IMR-90 (cell line): Measurements from ENCODE around the gene STK10. TPM values are rescaled to one million over a fixed set of nuclear protein-coding genes. Genes with fewer than 3 reads are reported as not detected.

Source experiments
- ATAC-seq: fragments of 200-7000 bp; cut with Tn5 transposase; 2 replicates; pipeline ENCODE4 v1.9.1; 2020; ENCODE audit warnings: low read depth, mild to moderate bottlenecking, moderate library complexity
- BruUV-seq: library from RNA; stranded (reverse); fragments of 400-500 nt; replicated peaks from 2 replicates; lab custom pipeline; 2021; lab: Mats Ljungman, UMichigan
- CTCF ChIA-PET: fragments of 300-600 bp; formaldehyde crosslinking; extraction: SDS; loops from one replicate; lab custom pipeline; 2021; ENCODE audit warnings: antibody characterized with exemption; lab: Yijun Ruan, JAX
- POLR2A ChIA-PET: fragments of 300-600 bp; sonication (Branson Sonifier 250); formaldehyde crosslinking; loops from one replicate; lab custom pipeline; 2022; ENCODE audit warnings: antibody characterized with exemption; ENCODE audit not compliant: unreplicated experiment; lab: Charles Lee
- DNase-seq: peaks from one replicate; pipeline ENCODE4 v3.0.0; 2013
- H2AFZ ChIP-seq: replicated peaks from 2 replicates; pipeline ENCODE3; 2013; ENCODE audit warnings: low read length, mild to moderate bottlenecking; ENCODE audit not compliant: poor library complexity
- H2AK5ac ChIP-seq: 2 replicates; pipeline ENCODE4 v1.6.1; 2013; ENCODE audit warnings: low read depth, low read length, inconsistent platforms
- H2AK9ac ChIP-seq: replicated peaks from 2 replicates; pipeline ENCODE3; 2013; ENCODE audit warnings: mild to moderate bottlenecking, low read depth, low read length, moderate library complexity; ENCODE audit not compliant: poor library complexity
- H2BK120ac ChIP-seq: 2 replicates; pipeline ENCODE4 v1.6.1; 2013; ENCODE audit warnings: low read depth, low read length, inconsistent platforms
- H2BK15ac ChIP-seq: 3 replicates; pipeline ENCODE4 v1.6.1; 2013; ENCODE audit warnings: low read depth, low read length, inconsistent platforms
- H2BK20ac ChIP-seq: 2 replicates; pipeline ENCODE4 v1.6.1; 2013; ENCODE audit warnings: low read depth, mild to moderate bottlenecking, inconsistent platforms, low read length, moderate library complexity
- H2BK5ac ChIP-seq: 2 replicates; pipeline ENCODE4 v1.6.1; 2013; ENCODE audit warnings: mild to moderate bottlenecking, low read depth, low read length, inconsistent platforms; ENCODE audit not compliant: poor library complexity, severe bottlenecking
- H3K14ac ChIP-seq: replicated peaks from 2 replicates; pipeline ENCODE4 v1.6.1; 2013; ENCODE audit warnings: low read depth, low read length, inconsistent platforms
- H3K18ac ChIP-seq: 2 replicates; pipeline ENCODE4 v1.6.1; 2013; ENCODE audit warnings: low read depth, low read length, control low read depth
- H3K23ac ChIP-seq: 2 replicates; pipeline ENCODE4 v1.6.1; 2013; ENCODE audit warnings: low read depth, low read length, inconsistent platforms
- H3K27ac ChIP-seq: 2 replicates; pipeline ENCODE4 v1.5.1; 2013; ENCODE audit warnings: mild to moderate bottlenecking, control low read depth, low read length; ENCODE audit not compliant: insufficient read depth
- H3K27me3 ChIP-seq: 2 replicates; pipeline ENCODE4 v1.6.1; 2013; ENCODE audit warnings: low read length; ENCODE audit not compliant: control insufficient read depth, insufficient read depth
- H3K36me3 ChIP-seq: 2 replicates; pipeline ENCODE4 v1.6.1; 2013; ENCODE audit warnings: low read length, mixed read lengths; ENCODE audit not compliant: control insufficient read depth, insufficient read depth
- H3K4ac ChIP-seq: 2 replicates; pipeline ENCODE4 v1.6.1; 2013; ENCODE audit warnings: low read depth, low read length, inconsistent platforms
- H3K4me1 ChIP-seq: 2 replicates; pipeline ENCODE4 v1.6.1; 2013; ENCODE audit warnings: low read length, mixed read lengths; ENCODE audit not compliant: control insufficient read depth, insufficient read depth
- H3K4me2 ChIP-seq: 2 replicates; pipeline ENCODE4 v1.6.1; 2013; ENCODE audit warnings: low read depth, mild to moderate bottlenecking, control low read depth, low read length, moderate library complexity
- H3K4me3 ChIP-seq: 2 replicates; pipeline ENCODE4 v1.5.1; 2013; ENCODE audit warnings: low read depth, mild to moderate bottlenecking, control low read depth, low read length, moderate library complexity; ENCODE audit not compliant: insufficient read depth
- H3K56ac ChIP-seq: 2 replicates; pipeline ENCODE4 v1.6.1; 2013; ENCODE audit warnings: low read length, inconsistent platforms; ENCODE audit not compliant: insufficient read depth; ENCODE audit errors: extremely low read depth
- H3K79me1 ChIP-seq, 2 experiments: 2 replicates each; pipeline ENCODE4 v1.6.1; 2013; ENCODE audit warnings: low read length in 2 of 2, inconsistent platforms in 1 of 2, low read depth in 1 of 2
- H3K9ac ChIP-seq: 2 replicates; pipeline ENCODE4 v1.6.1; 2013; ENCODE audit warnings: low read depth, low read length, control low read depth
- H3K9me1 ChIP-seq: 2 replicates; pipeline ENCODE4 v1.6.1; 2013; ENCODE audit warnings: low read length, inconsistent platforms; ENCODE audit not compliant: insufficient read depth
- H3K9me3 ChIP-seq: 2 replicates; pipeline ENCODE4 v1.6.1; 2013; ENCODE audit warnings: low read length; ENCODE audit not compliant: control insufficient read depth, insufficient read depth
- H4K20me1 ChIP-seq: 2 replicates; pipeline ENCODE4 v1.6.1; 2013; ENCODE audit warnings: low read length, inconsistent platforms; ENCODE audit not compliant: insufficient read depth
- H4K5ac ChIP-seq: 2 replicates; pipeline ENCODE4 v1.6.1; 2013; ENCODE audit warnings: mild to moderate bottlenecking, low read depth, low read length, control low read depth
- H4K8ac ChIP-seq, 2 experiments: 2 replicates each; pipeline ENCODE4 v1.6.1; 2013; ENCODE audit warnings: low read depth in 2 of 2, low read length in 2 of 2, control low read depth in 1 of 2, inconsistent platforms in 1 of 2
- H4K91ac ChIP-seq: 2 replicates; pipeline ENCODE4 v1.6.1; 2013; ENCODE audit warnings: low read depth, low read length, inconsistent platforms; ENCODE audit not compliant: insufficient read depth
- BHLHE40 ChIP-seq: fragments of 150-350 bp; IDR thresholded peaks from 2 replicates; pipeline ENCODE4 v1.6.1; 2016; ENCODE audit warnings: mild to moderate bottlenecking, low read depth, low read length
- CEBPB ChIP-seq: IDR thresholded peaks from 2 replicates; pipeline ENCODE4 v1.6.1; 2012; ENCODE audit warnings: low read depth, low read length, improper control_type of control experiment
- CHD1 ChIP-seq: IDR thresholded peaks from 2 replicates; pipeline ENCODE4 v1.6.1; 2012; ENCODE audit warnings: low read depth, low read length, improper control_type of control experiment
- CTCF ChIP-seq: conservative IDR thresholded peaks from 2 replicates; pipeline ENCODE4 v1.5.1; 2012; ENCODE audit warnings: mild to moderate bottlenecking, low read depth, low read length, improper control_type of control experiment
- ELK1 ChIP-seq: fragments of 150-350 bp; IDR thresholded peaks from 2 replicates; pipeline ENCODE4 v1.6.1; 2016; ENCODE audit warnings: low read depth, mild to moderate bottlenecking, low read length, moderate library complexity, borderline replicate concordance
- FOS ChIP-seq: fragments of 150-350 bp; IDR thresholded peaks from 2 replicates; pipeline ENCODE4 v1.6.1; 2016; ENCODE audit warnings: low read depth, low read length
- MAFK ChIP-seq: IDR thresholded peaks from 2 replicates; pipeline ENCODE4 v1.6.1; 2012; ENCODE audit warnings: low read depth, low read length, improper control_type of control experiment
- MAZ ChIP-seq: IDR thresholded peaks from 2 replicates; pipeline ENCODE4 v1.6.1; 2012; ENCODE audit warnings: low read depth, mild to moderate bottlenecking, low read length, improper control_type of control experiment, moderate library complexity, borderline replicate concordance
- MXI1 ChIP-seq: IDR thresholded peaks from 2 replicates; pipeline ENCODE4 v1.6.1; 2012; ENCODE audit warnings: low read depth, mild to moderate bottlenecking, low read length, moderate library complexity, borderline replicate concordance
- NFE2L2 ChIP-seq: fragments of 150-350 bp; IDR thresholded peaks from 2 replicates; pipeline ENCODE4 v1.6.1; 2016; ENCODE audit warnings: low read depth, mild to moderate bottlenecking, low read length
- POLR2A ChIP-seq: IDR thresholded peaks from 2 replicates; pipeline ENCODE4 v1.6.1; 2012; ENCODE audit warnings: mild to moderate bottlenecking, low read depth, low read length
- RAD21 ChIP-seq: IDR thresholded peaks from 2 replicates; pipeline ENCODE4 v1.6.1; 2012; ENCODE audit warnings: low read length, improper control_type of control experiment
- RCOR1 ChIP-seq: IDR thresholded peaks from 2 replicates; pipeline ENCODE4 v1.6.1; 2012; ENCODE audit warnings: mild to moderate bottlenecking, low read length, improper control_type of control experiment; ENCODE audit not compliant: insufficient replicate concordance
- RFX5 ChIP-seq: IDR thresholded peaks from 2 replicates; pipeline ENCODE4 v1.8.0; 2012; ENCODE audit warnings: low read depth, mild to moderate bottlenecking, low read length, moderate library complexity
- SMC3 ChIP-seq: fragments of 150-350 bp; IDR thresholded peaks from 2 replicates; pipeline ENCODE4 v1.6.1; 2016; ENCODE audit warnings: low read depth, mild to moderate bottlenecking, antibody characterized with exemption, low read length, moderate library complexity
- USF2 ChIP-seq: fragments of 150-350 bp; IDR thresholded peaks from 2 replicates; pipeline ENCODE4 v1.6.1; 2017; ENCODE audit warnings: mild to moderate bottlenecking, antibody characterized with exemption, low read length, low read depth
- WGBS, 2 experiments: methylation state at CpG; one replicate each; pipeline versions ENCODE4 v1.1.5 to v1.1.7; 2013; ENCODE audit warnings: missing lambda C conversion rate in 2 of 2; ENCODE audit not compliant: insufficient read length in 1 of 2; ENCODE audit errors: extremely low coverage in 2 of 2; 5-methylcytosine and 5-hydroxymethylcytosine counted together
- dilution Hi-C: fragments of 300-500 bp; cut with HindIII; formaldehyde crosslinking; loops from one replicate; pipeline ENCODE4 v1.14.3; 2018; ENCODE audit warnings: low sequenced_read_pairs; ENCODE audit not compliant: unreplicated experiment
- in situ Hi-C: fragments of 300-500 bp; cut with MboI; formaldehyde crosslinking; loops from 3 replicates; pipeline ENCODE4 v1.14.3; 2019; ENCODE audit warnings: low sequenced_read_pairs, inconsistent platforms, mixed read lengths
- intact Hi-C: fragments of 100-400 bp; cut with micrococcal nuclease; formaldehyde crosslinking; loops from 2 replicates; pipeline ENCODE4 v1.10.0; 2022
- polyA plus RNA-seq, 3 experiments: library from polyadenylated mRNA; depleted of rRNA; stranded (reverse); fragments of >200 nt; gene quantifications; 2 replicates each; pipeline ENCODE4 v1.2.3, GENCODE V29; 2012; ENCODE audit warnings: low replicate concordance in 1 of 3
- total RNA-seq: library from RNA; depleted of rRNA; stranded (reverse); fragments of >200 nt; gene quantifications from 2 replicates; pipeline ENCODE4 v1.2.3, GENCODE V29; 2012

The STK10 gene
- total and polyA plus RNA-seq, 2 of the 4 experiments (the other 2 are of a cell fraction), result 15.4 to 18.5 TPM

- Histone ChIP-seq H2AFZ (no peak overlapping the region), H3K9ac (no peak overlapping the region), H3K36me3 (peaks cover 8% of the 10 kb centered on the region), H4K20me1 (peaks cover 44% of the 10 kb centered on the region), H3K56ac (no peak overlapping the region), H2BK5ac (no peak overlapping the region), H3K79me1 (peaks cover 33 to 73% of the 10 kb centered on the region in 2 experiments), H3K18ac (no peak overlapping the region), H3K27ac (no peak overlapping the region), H3K4ac (no peak overlapping the region), H3K14ac (no peak overlapping the region), H3K9me3 (no peaks in the 10 kb centered on the region), H3K4me3 (no peak overlapping the region), H4K5ac (no peak overlapping the region), H2BK120ac (no peak overlapping the region), H2AK9ac (no peak overlapping the region), H3K27me3 (no peaks in the 10 kb centered on the region), H2BK20ac (no peak overlapping the region), H2BK15ac (no peak overlapping the region), H4K8ac (no peak overlapping the region), H3K9me1 (peaks cover 41% of the 10 kb centered on the region), H2AK5ac (no peak overlapping the region), H3K4me1 (peaks cover 10% of the 10 kb centered on the region), H3K23ac (no peak overlapping the region), H3K4me2 (no peak overlapping the region), H4K91ac (no peak overlapping the region)
- in situ Hi-C loops (no loop called here), intact Hi-C loops (no loop called here), dilution Hi-C loops (no loop called here)
- ChIA-PET CTCF (no interaction called here), POLR2A (no interaction called here)
- no peak for TF ChIP-seq NFE2L2
- TF ChIP-seq MAFK, result no peak
- no peak for TF ChIP-seq SMC3
- TF ChIP-seq POLR2A, result no peak
- no peak for TF ChIP-seq CHD1
- TF ChIP-seq MAZ, result no peak
- no peak for TF ChIP-seq RCOR1
- no peak for TF ChIP-seq RFX5
- no peak for TF ChIP-seq ELK1
- TF ChIP-seq RAD21, result no peak
- no peak for TF ChIP-seq BHLHE40
- TF ChIP-seq USF2, result no peak
- no peak for TF ChIP-seq CTCF
- TF ChIP-seq CEBPB, result no peak
- no peak for TF ChIP-seq MXI1
- no peak for TF ChIP-seq FOS
- DNase-seq (no peak), ATAC-seq (no peak)
- no TSS peak for BruUV-seq
- WGBS, 2 experiments, result 90% methylated on average over 2 of the region's 9 CpGs; no CpG with 5 or more reads in 1 of the 2 experiments
Observed at GRCh38 chr5:172160506-172160905, 27.5 kb downstream of the STK10 start.
